Subcutaneous abdominal adipose tissue (tissue), 5 donors: ENCODE results near the gene LBX1.
A peak's percentile ranks its signal among the peaks of the same experiment; 100 is the strongest.

Experiments used
- H3K27ac ChIP-seq: one replicate; pipeline ENCODE4 v1.7.0; 2013; ENCODE audit warnings: low read depth, mild to moderate bottlenecking, inconsistent platforms, low read length, moderate library complexity
- H3K27me3 ChIP-seq, 5 donors: one replicate each; pipeline ENCODE4 v1.7.0; 2013; ENCODE audit warnings: low read length in 5 of 5, inconsistent platforms in 1 of 5; ENCODE audit not compliant: control insufficient read depth in 5 of 5, insufficient read depth in 4 of 5
- H3K36me3 ChIP-seq, 5 donors: one replicate each; pipeline ENCODE4 v1.7.0; 2013; ENCODE audit warnings: low read length in 5 of 5; ENCODE audit not compliant: control insufficient read depth in 5 of 5, insufficient read depth in 5 of 5
- H3K4me1 ChIP-seq, 5 donors: one replicate each; pipeline ENCODE4 v1.7.0; 2013; ENCODE audit warnings: low read length in 5 of 5, mild to moderate bottlenecking in 3 of 5, moderate library complexity in 1 of 5; ENCODE audit not compliant: control insufficient read depth in 5 of 5, insufficient read depth in 5 of 5
- H3K4me3 ChIP-seq, 5 donors: one replicate each; pipeline ENCODE4 v1.7.0; 2013; ENCODE audit warnings: low read length in 5 of 5, low read depth in 1 of 5
- H3K9ac ChIP-seq, 5 donors: one replicate each; pipeline ENCODE4 v1.7.0; 2013; ENCODE audit warnings: low read length in 5 of 5, mild to moderate bottlenecking in 4 of 5, moderate library complexity in 3 of 5
- H3K9me3 ChIP-seq, 5 donors: one replicate each; pipeline ENCODE4 v1.7.0; 2013; ENCODE audit warnings: low read length in 5 of 5; ENCODE audit not compliant: control insufficient read depth in 5 of 5
- donor health status: healthy.
- donor health status: healthy.
- donor health status: healthy.
- donor health status: healthy.
- donor health status: healthy.

The LBX1 gene

GRCh38 chr10:101219946-101220451, 9.3 kb downstream of the LBX1 start:
- Histone ChIP-seq H3K9me3 (peaks cover 0 to 2% (median 0%) of the 10 kb centered on the region in 5 donors), H3K4me3 (no peak overlapping the region), H3K27ac (no peak overlapping the region), H3K9ac (no peak overlapping the region), H3K27me3 (peaks cover 84 to 98% (median 92%) of the 10 kb centered on the region in 5 donors), H3K36me3 (no peaks in the 10 kb centered on the region), H3K4me1 (peaks cover 2 to 47% (median 41%) of the 10 kb centered on the region in 5 donors)

- Histone ChIP-seq H3K4me3 (no peak overlapping the region), H3K9ac (no peak overlapping the region), H3K27ac (no peak overlapping the region), H3K36me3 (no peaks in the 10 kb centered on the region), H3K27me3 (peaks cover 83 to 96% (median 94%) of the 10 kb centered on the region in 5 donors), H3K4me1 (peaks cover 2 to 49% (median 43%) of the 10 kb centered on the region in 5 donors), H3K9me3 (peaks cover 0 to 2% (median 0%) of the 10 kb centered on the region in 5 donors)
Observed at GRCh38 chr10:101219139-101219945, 9.9 kb downstream of the LBX1 start.

- H3K4me3 ChIP-seq, result no peak overlapping the region
- H3K27ac ChIP-seq, result no peak overlapping the region
- H3K27me3 ChIP-seq, result peaks cover 78 to 94% (median 94%) of the 10 kb centered on the region in 5 donors
- no peak overlapping the region for H3K9ac ChIP-seq
- H3K4me1 ChIP-seq, result peaks cover 2 to 53% (median 48%) of the 10 kb centered on the region in 5 donors
- no peaks in the 10 kb centered on the region for H3K9me3 ChIP-seq
- H3K36me3 ChIP-seq, result no peaks in the 10 kb centered on the region
Observed at GRCh38 chr10:101218351-101219138, 10.7 kb downstream of the LBX1 start.

GRCh38 chr10:101217450-101218281, 11.6 kb downstream of the LBX1 start:
- Histone ChIP-seq H3K4me3 (peak overlapping the region in 2 of 5 donors; percentile 1 to 6), H3K36me3 (no peaks in the 10 kb centered on the region), H3K9ac (no peak overlapping the region), H3K27ac (no peak overlapping the region), H3K9me3 (no peaks in the 10 kb centered on the region), H3K4me1 (peaks cover 0 to 46% (median 41%) of the 10 kb centered on the region in 5 donors), H3K27me3 (peaks cover 71 to 93% (median 87%) of the 10 kb centered on the region in 5 donors)

- Histone ChIP-seq H3K9me3 (no peaks in the 10 kb centered on the region), H3K4me1 (peaks cover 0 to 42% (median 38%) of the 10 kb centered on the region in 5 donors), H3K27me3 (peaks cover 73 to 94% (median 86%) of the 10 kb centered on the region in 5 donors), H3K4me3 (peak overlapping the region in 1 of 5 donors; percentile 1), H3K36me3 (no peaks in the 10 kb centered on the region), H3K27ac (no peak overlapping the region), H3K9ac (no peak overlapping the region)
Observed at GRCh38 chr10:101217044-101217425, 12.2 kb downstream of the LBX1 start.

- Histone ChIP-seq H3K4me1 (peaks cover 0 to 42% (median 38%) of the 10 kb centered on the region in 5 donors), H3K9ac (no peak overlapping the region), H3K9me3 (no peaks in the 10 kb centered on the region), H3K36me3 (no peaks in the 10 kb centered on the region), H3K27ac (no peak overlapping the region), H3K27me3 (peaks cover 69 to 94% (median 86%) of the 10 kb centered on the region in 5 donors), H3K4me3 (no peak overlapping the region)
Observed at GRCh38 chr10:101216207-101217043, 12.8 kb downstream of the LBX1 start.

- H3K36me3 ChIP-seq, result no peaks in the 10 kb centered on the region
- peaks cover 67 to 93% (median 83%) of the 10 kb centered on the region in 5 donors for H3K27me3 ChIP-seq
- H3K27ac ChIP-seq, result no peak overlapping the region
- H3K4me3 ChIP-seq, result no peak overlapping the region
- H3K9me3 ChIP-seq, result no peaks in the 10 kb centered on the region
- no peak overlapping the region for H3K9ac ChIP-seq
- peaks cover 0 to 42% (median 38%) of the 10 kb centered on the region in 5 donors for H3K4me1 ChIP-seq
Observed at GRCh38 chr10:101215397-101216206, 13.7 kb downstream of the LBX1 start.

GRCh38 chr10:101214446-101215396, 14.5 kb downstream of the LBX1 start:
- Histone ChIP-seq H3K4me1 (peaks cover 0 to 42% (median 38%) of the 10 kb centered on the region in 5 donors), H3K27ac (no peak overlapping the region), H3K27me3 (peaks cover 62 to 85% (median 80%) of the 10 kb centered on the region in 5 donors), H3K9me3 (no peaks in the 10 kb centered on the region), H3K36me3 (no peaks in the 10 kb centered on the region), H3K9ac (no peak overlapping the region), H3K4me3 (peak overlapping the region in 1 of 5 donors; percentile 46)
